Osteoblast (primary cell): ENCODE measurements around the gene PRR7. TPM values are rescaled to one million over a fixed set of nuclear protein-coding genes. Genes with fewer than 3 reads are reported as not detected.

Experiments used
- DNase-seq: peaks from one replicate; pipeline ENCODE4 v3.0.0; 2011; ENCODE audit warnings: low spot score, mixed read lengths; ENCODE audit not compliant: insufficient read length; ENCODE audit errors: missing footprints
- H2AFZ ChIP-seq: 2 replicates; pipeline ENCODE4 v1.6.0; 2011; ENCODE audit warnings: mild to moderate bottlenecking, low read length
- H3K27ac ChIP-seq: 2 replicates; pipeline ENCODE4 v1.5.1; 2011; ENCODE audit warnings: mild to moderate bottlenecking, low read depth, low read length, moderate library complexity
- H3K27me3 ChIP-seq: 2 replicates; pipeline ENCODE4 v1.6.0; 2012; ENCODE audit warnings: mild to moderate bottlenecking, control low read depth, inconsistent platforms, low read length, moderate library complexity; ENCODE audit not compliant: insufficient read depth
- H3K36me3 ChIP-seq: 2 replicates; pipeline ENCODE4 v1.5.1; 2011; ENCODE audit warnings: mild to moderate bottlenecking, low read length, control low read depth, moderate library complexity; ENCODE audit not compliant: insufficient read depth
- H3K4me1 ChIP-seq: 2 replicates; pipeline ENCODE4 v1.5.1; 2011; ENCODE audit warnings: mild to moderate bottlenecking, low read length, control low read depth, moderate library complexity; ENCODE audit not compliant: insufficient read depth
- H3K4me2 ChIP-seq: 2 replicates; pipeline ENCODE4 v1.6.0; 2011; ENCODE audit warnings: mild to moderate bottlenecking, low read length; ENCODE audit not compliant: insufficient read depth
- H3K4me3 ChIP-seq: fragments of 200-600 bp; sonication (generic); 3 replicates; pipeline ENCODE4 v1.5.1; 2012; ENCODE audit warnings: mild to moderate bottlenecking, low read length, inconsistent platforms; ENCODE audit not compliant: insufficient read depth
- H3K79me2 ChIP-seq: 2 replicates; pipeline ENCODE4 v1.6.0; 2012; ENCODE audit warnings: mild to moderate bottlenecking, low read length, control low read depth, inconsistent platforms; ENCODE audit not compliant: insufficient read depth
- H3K9me3 ChIP-seq: 2 replicates; pipeline ENCODE4 v1.5.1; 2011; ENCODE audit warnings: low read depth, low read length, control low read depth
- H4K20me1 ChIP-seq: 2 replicates; pipeline ENCODE4 v1.6.0; 2012; ENCODE audit warnings: mild to moderate bottlenecking, low read length, control low read depth; ENCODE audit not compliant: insufficient read depth
- CTCF ChIP-seq: IDR thresholded peaks from 2 replicates; pipeline ENCODE4 v1.5.1; 2011; ENCODE audit warnings: mild to moderate bottlenecking, low read depth, low read length, moderate library complexity; ENCODE audit errors: extremely low read depth
- total RNA-seq: library from RNA; depleted of rRNA; stranded (reverse); fragments of >200 nt; gene quantifications from 2 replicates; pipeline ENCODE4 v1.2.3, GENCODE V29; 2012

Gene PRR7
- total RNA-seq, 1 donor, result 12.7 TPM

- peak; percentile 38 for TF ChIP-seq CTCF
- no peaks in the 10 kb centered on the region for H3K9me3 ChIP-seq
- peaks cover 48% of the 10 kb centered on the region for H4K20me1 ChIP-seq
- peak overlapping the region; percentile 91 for H3K4me3 ChIP-seq
- H2AFZ ChIP-seq, result no peak overlapping the region
- H3K4me1 ChIP-seq, result peaks cover 54% of the 10 kb centered on the region
- H3K79me2 ChIP-seq, result peaks cover 49% of the 10 kb centered on the region
- peaks cover 38% of the 10 kb centered on the region for H3K36me3 ChIP-seq
- H3K27me3 ChIP-seq, result no peaks in the 10 kb centered on the region
- H3K27ac ChIP-seq, result peak overlapping the region; percentile 78
- peak; percentile 96 for DNase-seq
- peak overlapping the region; percentile 91 for H3K4me2 ChIP-seq
These were observed 49.6 kb downstream of the PRR7 start for GRCh38 chr5:177496070-177496726.

- H3K79me2 ChIP-seq, result peaks cover 44% of the 10 kb centered on the region
- DNase-seq, result peak; percentile 97
- H4K20me1 ChIP-seq, result peaks cover 45% of the 10 kb centered on the region
- H3K27ac ChIP-seq, result peak overlapping the region; percentile 78
- no peaks in the 10 kb centered on the region for H3K27me3 ChIP-seq
- peaks cover 54% of the 10 kb centered on the region for H3K4me1 ChIP-seq
- no peak overlapping the region for H2AFZ ChIP-seq
- H3K9me3 ChIP-seq, result no peaks in the 10 kb centered on the region
- TF ChIP-seq CTCF, result no peak
- H3K36me3 ChIP-seq, result peaks cover 35% of the 10 kb centered on the region
- peak overlapping the region; percentile 91 for H3K4me2 ChIP-seq
- H3K4me3 ChIP-seq, result peak overlapping the region; percentile 91
These were observed 50.2 kb downstream of the PRR7 start for GRCh38 chr5:177496727-177497291.

GRCh38 chr5:177497292-177498012 lies 50.8 kb downstream of the PRR7 start, which contains the start of gene PDLIM7:
TSS of gene PDLIM7 (minus strand) at chr5:177497604. CDS start at chr5:177496512, 1,092 bp downstream.
- H3K27me3 ChIP-seq, result no peaks in the 10 kb centered on the region
- H2AFZ ChIP-seq, result peak within 1 kb of the TSS; percentile 42
- H3K9me3 ChIP-seq, result no peaks in the 10 kb centered on the region
- no peak for TF ChIP-seq CTCF
- peaks cover 39% of the 10 kb centered on the region for H4K20me1 ChIP-seq
- H3K36me3 ChIP-seq, result peaks cover 29% of the 10 kb centered on the region
- H3K27ac ChIP-seq, result peak within 1 kb of the TSS; percentile 78
- H3K79me2 ChIP-seq, result peaks cover 39% of the 10 kb centered on the region
- H3K4me1 ChIP-seq, result peaks cover 53% of the 10 kb centered on the region
- peak; percentile 100 for DNase-seq
- peak within 1 kb of the TSS; percentile 91 for H3K4me3 ChIP-seq
- peak within 1 kb of the TSS; percentile 91 for H3K4me2 ChIP-seq
